ENCODE data around the gene OLFML2B. TPM values are rescaled to one million over a fixed set of nuclear protein-coding genes. Genes with fewer than 3 reads are reported as not detected.

Gene OLFML2B
- total RNA-seq, 1 donor from 2014 or later, result 3.4 TPM

DNA sequence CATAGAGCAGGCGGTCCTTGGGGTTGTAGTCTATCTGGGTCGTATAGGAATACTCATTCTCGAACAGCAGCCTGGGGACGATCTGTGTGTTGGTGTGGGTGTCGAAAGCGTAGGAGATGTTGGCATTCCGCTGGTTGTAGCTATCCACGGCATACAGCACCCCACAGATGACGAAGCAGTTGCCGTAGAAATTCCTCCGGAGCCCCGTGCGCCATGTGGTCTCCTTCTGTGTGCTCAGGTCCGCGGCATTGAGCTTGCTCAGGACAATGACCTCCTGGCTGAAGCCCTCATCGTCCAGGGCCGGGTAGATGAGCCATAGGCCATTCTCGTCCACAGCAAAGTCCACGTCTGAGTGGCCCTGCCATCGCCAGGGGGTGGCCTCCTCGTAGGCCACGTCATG lies 39.9 kb downstream of the OLFML2B start:
- TF ChIP-seq, protein P1, sequence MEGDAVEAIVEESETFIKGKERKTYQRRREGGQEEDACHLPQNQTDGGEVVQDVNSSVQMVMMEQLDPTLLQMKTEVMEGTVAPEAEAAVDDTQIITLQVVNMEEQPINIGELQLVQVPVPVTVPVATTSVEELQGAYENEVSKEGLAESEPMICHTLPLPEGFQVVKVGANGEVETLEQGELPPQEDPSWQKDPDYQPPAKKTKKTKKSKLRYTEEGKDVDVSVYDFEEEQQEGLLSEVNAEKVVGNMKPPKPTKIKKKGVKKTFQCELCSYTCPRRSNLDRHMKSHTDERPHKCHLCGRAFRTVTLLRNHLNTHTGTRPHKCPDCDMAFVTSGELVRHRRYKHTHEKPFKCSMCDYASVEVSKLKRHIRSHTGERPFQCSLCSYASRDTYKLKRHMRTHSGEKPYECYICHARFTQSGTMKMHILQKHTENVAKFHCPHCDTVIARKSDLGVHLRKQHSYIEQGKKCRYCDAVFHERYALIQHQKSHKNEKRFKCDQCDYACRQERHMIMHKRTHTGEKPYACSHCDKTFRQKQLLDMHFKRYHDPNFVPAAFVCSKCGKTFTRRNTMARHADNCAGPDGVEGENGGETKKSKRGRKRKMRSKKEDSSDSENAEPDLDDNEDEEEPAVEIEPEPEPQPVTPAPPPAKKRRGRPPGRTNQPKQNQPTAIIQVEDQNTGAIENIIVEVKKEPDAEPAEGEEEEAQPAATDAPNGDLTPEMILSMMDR (IDR thresholded peaks at IDR 0.05; ENCODE audit: borderline replicate concordance), result no peak
- Histone ChIP-seq H3K4me3 (no peak overlapping the region), H3K4me1 (no peaks in the 10 kb centered on the region), H3K27ac (replicated peaks) (no peak overlapping the region), H3K27me3 (ENCODE audit: low read depth) (no peaks in the 10 kb centered on the region), H3K36me3 (peaks cover 6% of the 10 kb centered on the region), H3K9me3 (replicated peaks) (peaks cover 17% of the 10 kb centered on the region)
- intact Hi-C loops (cut with micrococcal nuclease), result no loop called here
- no peak for DNase-seq

DNA sequence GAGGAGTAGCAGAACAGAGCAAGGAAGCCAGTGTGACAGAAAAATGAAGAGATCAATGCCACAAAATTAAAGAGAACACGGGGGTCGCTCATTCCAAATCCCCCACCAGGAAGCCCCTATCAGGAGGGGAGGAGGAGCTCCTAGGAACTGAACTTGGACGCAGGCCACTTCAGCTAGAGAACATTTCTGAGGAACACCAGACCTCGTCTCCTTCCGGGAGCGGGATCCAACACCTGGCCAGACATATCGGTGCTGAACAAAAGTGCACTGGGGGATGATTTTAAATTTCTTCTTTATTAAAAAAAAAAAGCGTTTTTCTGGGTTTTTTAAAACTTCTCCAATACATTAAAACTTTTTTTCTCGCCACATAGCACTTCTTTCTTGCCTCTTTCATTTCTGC lies 40.8 kb downstream of the OLFML2B start:
- Histone ChIP-seq H3K4me3 (no peak overlapping the region), H3K27me3 (ENCODE audit: low read depth) (no peaks in the 10 kb centered on the region), H3K36me3 (peaks cover 6% of the 10 kb centered on the region), H3K4me1 (no peaks in the 10 kb centered on the region), H3K27ac (replicated peaks) (no peak overlapping the region), H3K9me3 (replicated peaks) (peaks cover 13% of the 10 kb centered on the region)
- no peak for DNase-seq
- TF ChIP-seq, protein P1 (IDR thresholded peaks at IDR 0.05; ENCODE audit: borderline replicate concordance), result no peak
- intact Hi-C loops (cut with micrococcal nuclease), result no loop called here

DNA sequence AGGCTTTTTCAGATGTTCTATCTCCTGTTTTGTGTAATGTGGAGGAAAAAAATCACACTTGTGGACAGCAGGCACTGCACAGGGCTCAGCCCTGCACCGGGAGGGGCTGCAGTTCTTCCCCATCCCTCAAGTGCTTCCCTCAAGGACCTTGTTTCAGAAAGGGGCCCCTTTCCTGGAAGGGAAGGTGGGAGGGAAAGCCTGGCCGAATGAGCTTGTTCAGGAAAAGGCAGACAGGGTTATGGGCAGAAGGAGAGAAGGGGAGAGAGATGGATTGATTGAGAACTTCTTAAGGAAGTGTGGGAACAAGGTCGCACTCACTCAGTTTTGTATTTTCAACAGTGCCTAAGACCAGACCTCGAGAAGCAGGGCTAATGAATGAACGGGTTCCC lies 41.2 kb downstream of the OLFML2B start:
- intact Hi-C loops (cut with micrococcal nuclease), result no loop called here
- Histone ChIP-seq H3K36me3 (peaks cover 2% of the 10 kb centered on the region), H3K9me3 (replicated peaks) (peaks cover 9% of the 10 kb centered on the region), H3K27me3 (ENCODE audit: low read depth) (no peaks in the 10 kb centered on the region), H3K4me1 (no peaks in the 10 kb centered on the region), H3K27ac (replicated peaks) (no peak overlapping the region), H3K4me3 (no peak overlapping the region)
- DNase-seq, result no peak
- TF ChIP-seq, protein P1 (IDR thresholded peaks at IDR 0.05; ENCODE audit: borderline replicate concordance), result no peak

DNA sequence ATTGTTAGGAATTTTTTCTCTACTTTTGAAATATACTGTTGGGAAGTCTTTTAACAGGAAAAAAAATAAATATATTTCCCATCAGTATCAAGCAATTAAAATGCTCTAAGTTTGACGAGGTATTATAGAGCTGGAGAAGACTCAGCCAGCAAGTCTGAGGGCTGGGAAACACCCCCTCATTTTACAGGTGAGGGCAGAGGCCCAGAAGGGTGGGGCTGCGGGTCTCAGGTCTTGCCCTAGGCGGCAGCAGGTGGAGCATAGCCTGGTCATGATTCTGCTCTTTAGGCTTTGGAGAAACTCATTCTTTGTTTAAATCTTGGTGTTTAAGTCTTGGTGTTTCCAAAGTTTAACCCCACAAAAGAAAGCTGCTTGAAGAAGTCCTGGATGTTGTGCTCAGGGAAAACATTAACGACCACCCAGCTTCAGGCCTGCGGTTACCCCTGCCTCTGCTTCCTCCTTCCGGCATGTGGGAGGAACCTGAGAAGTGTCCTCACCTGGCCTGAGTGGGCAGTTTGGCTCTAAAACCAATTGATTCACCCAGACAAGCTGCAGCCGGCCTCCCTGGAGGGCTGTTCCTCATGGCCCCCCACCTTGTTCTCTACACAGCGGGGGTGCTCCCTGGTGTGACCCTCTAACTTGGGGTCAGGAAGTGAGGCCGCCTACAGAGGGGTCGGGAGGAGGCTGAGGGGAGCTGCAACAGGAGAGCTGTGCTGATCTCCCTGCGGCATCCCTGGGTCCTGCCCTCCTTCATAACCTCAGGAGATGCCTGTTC lies 41.7 kb downstream of the OLFML2B start:
- Histone ChIP-seq H3K4me3 (no peak overlapping the region), H3K4me1 (no peaks in the 10 kb centered on the region), H3K9me3 (replicated peaks) (peaks cover 3% of the 10 kb centered on the region), H3K36me3 (no peaks in the 10 kb centered on the region), H3K27me3 (ENCODE audit: low read depth) (no peaks in the 10 kb centered on the region), H3K27ac (replicated peaks) (no peak overlapping the region)
- TF ChIP-seq, protein P1 (IDR thresholded peaks at IDR 0.05; ENCODE audit: borderline replicate concordance), result no peak
- intact Hi-C loops (cut with micrococcal nuclease), result no loop called here
- DNase-seq, result no peak

DNA sequence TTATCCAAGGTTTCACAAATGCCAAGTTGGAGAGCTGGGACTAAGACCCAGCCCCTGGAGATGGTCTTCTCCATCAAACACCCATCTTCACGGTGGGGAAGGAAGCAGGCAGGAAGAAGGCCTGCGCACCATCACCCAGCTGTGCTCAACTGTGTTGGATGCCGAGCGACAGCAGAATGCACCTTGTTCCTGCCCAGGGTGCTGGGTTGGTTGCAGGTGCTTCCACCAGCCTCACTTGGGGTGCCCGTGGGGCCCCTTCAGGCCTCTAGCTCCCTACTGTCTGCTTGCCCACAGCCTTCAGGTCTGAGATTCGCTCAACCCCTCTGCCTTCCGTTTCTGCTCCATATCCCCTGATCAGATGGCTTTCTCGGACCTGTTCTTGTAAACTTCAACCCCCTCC lies 42.5 kb downstream of the OLFML2B start:
- DNase-seq, result no peak
- Histone ChIP-seq H3K4me1 (no peaks in the 10 kb centered on the region), H3K9me3 (replicated peaks) (no peaks in the 10 kb centered on the region), H3K36me3 (no peaks in the 10 kb centered on the region), H3K4me3 (no peak overlapping the region), H3K27me3 (ENCODE audit: low read depth) (no peaks in the 10 kb centered on the region), H3K27ac (replicated peaks) (no peak overlapping the region)
- TF ChIP-seq, protein P1 (IDR thresholded peaks at IDR 0.05; ENCODE audit: borderline replicate concordance), result no peak
- intact Hi-C loops (cut with micrococcal nuclease), result no loop called here
